Ishikawa (cell line): Measurements from ENCODE around the gene SEMA3E.

Experiments
- CEBPB ChIP-seq: IDR thresholded peaks from 2 replicates; pipeline ENCODE4 v1.6.1; 2012
- CREB1 ChIP-seq: IDR thresholded peaks from 2 replicates; pipeline ENCODE4 v1.6.1; 2012; ENCODE audit warnings: low read depth
- MAX ChIP-seq: IDR thresholded peaks from 2 replicates; pipeline ENCODE4 v1.6.1; 2012
- RAD21 ChIP-seq: IDR thresholded peaks from 2 replicates; pipeline ENCODE4 v1.6.1; 2012; ENCODE audit warnings: low read depth
- REST ChIP-seq: IDR thresholded peaks from 2 replicates; pipeline ENCODE4 v1.6.1; 2012; ENCODE audit warnings: low read depth, mild to moderate bottlenecking
- TAF1 ChIP-seq: IDR thresholded peaks from 2 replicates; pipeline ENCODE4 v1.6.1; 2012; ENCODE audit warnings: low read depth, mild to moderate bottlenecking
- TCF12 ChIP-seq: IDR thresholded peaks from 2 replicates; pipeline ENCODE4 v1.6.1; 2012; ENCODE audit warnings: low read depth
- TEAD4 ChIP-seq: IDR thresholded peaks from 2 replicates; pipeline ENCODE4 v1.6.1; 2012
- USF1 ChIP-seq: IDR thresholded peaks from 2 replicates; pipeline ENCODE4 v1.6.1; 2012
- YY1 ChIP-seq: IDR thresholded peaks from 2 replicates; pipeline ENCODE4 v1.6.1; 2012; ENCODE audit warnings: low read depth

- no peak for TF ChIP-seq YY1
- no peak for TF ChIP-seq RAD21
- TF ChIP-seq REST, result no peak
- TF ChIP-seq TAF1, result no peak
- TF ChIP-seq USF1, result no peak
- TF ChIP-seq CREB1, result no peak
- TF ChIP-seq MAX, result no peak
- TF ChIP-seq CEBPB, result no peak
- no peak for TF ChIP-seq TCF12
- no peak for TF ChIP-seq TEAD4
These were observed 182.6 kb downstream of the SEMA3E start for GRCh38 chr7:83466187-83466923.
